Measurements from ENCODE around the gene PTTG2.

The PTTG2 gene

GRCh38 chr4:37976991-37977470 is 16.8 kb downstream of the PTTG2 start:
- DNase-seq (ENCODE audit: low read depth in 2 of 2), result peak; percentile 59 to 84
- TF ChIP-seq CTCF (IDR thresholded peaks at IDR 0.05; ENCODE audit: low read depth, low read length), result no peak
- H3K4me3 ChIP-seq (replicated peaks in 1 of 2; ENCODE audit: low read depth in 2 of 2, low read length in 2 of 2), result peak overlapping the region; percentile 59 to 67

- DNase-seq (ENCODE audit: low read depth in 2 of 2), result peak; percentile 72 to 82
- peak; percentile 63 for TF ChIP-seq CTCF (IDR thresholded peaks at IDR 0.05; ENCODE audit: low read depth, low read length)
- peak overlapping the region; percentile 59 to 67 for H3K4me3 ChIP-seq (replicated peaks in 1 of 2; ENCODE audit: low read depth in 2 of 2, low read length in 2 of 2)
Observed at GRCh38 chr4:37977471-37978247, 17.5 kb downstream of the PTTG2 start.

- peak overlapping the region; percentile 59 to 67 for H3K4me3 ChIP-seq (replicated peaks in 1 of 2; ENCODE audit: low read depth in 2 of 2, low read length in 2 of 2)
- DNase-seq (ENCODE audit: low read depth in 2 of 2), result peak in 1 of 2 donors; percentile 40
- no peak for TF ChIP-seq CTCF (IDR thresholded peaks at IDR 0.05; ENCODE audit: low read depth, low read length)
Observed at GRCh38 chr4:37978248-37978924, 18.2 kb downstream of the PTTG2 start.

GRCh38 chr4:37980246-37980645 is 20.0 kb downstream of the PTTG2 start:
- no peak overlapping the region for H3K4me3 ChIP-seq (replicated peaks in 1 of 2; ENCODE audit: low read depth in 2 of 2, low read length in 2 of 2)
- DNase-seq (ENCODE audit: low read depth in 2 of 2), result no peak
- no peak for TF ChIP-seq CTCF (IDR thresholded peaks at IDR 0.05; ENCODE audit: low read depth, low read length)

GRCh38 chr4:37981425-37981824 is 21.2 kb downstream of the PTTG2 start:
- TF ChIP-seq CTCF (IDR thresholded peaks at IDR 0.05; ENCODE audit: low read depth, low read length), result no peak
- H3K4me3 ChIP-seq (replicated peaks in 1 of 2; ENCODE audit: low read depth in 2 of 2, low read length in 2 of 2), result no peak overlapping the region
- no peak for DNase-seq (ENCODE audit: low read depth in 2 of 2)

GRCh38 chr4:37981844-37982720 is 21.9 kb downstream of the PTTG2 start:
- no peak overlapping the region for H3K4me3 ChIP-seq (replicated peaks in 1 of 2; ENCODE audit: low read depth in 2 of 2, low read length in 2 of 2)
- DNase-seq (ENCODE audit: low read depth in 2 of 2), result peak in 1 of 2 donors; percentile 33
- no peak for TF ChIP-seq CTCF (IDR thresholded peaks at IDR 0.05; ENCODE audit: low read depth, low read length)
